Stimulated activated CD4-positive, alpha-beta T cell treated with anti-CD3 and anti-CD28 coated beads, Interleukin-1b, Interleukin-23, amount 100 ng/mL, for 24 hours (primary cell): ENCODE results near the gene NDRG2.

Experiments
- DNase-seq, 4 experiments: peaks; one replicate each; pipeline ENCODE4 v3.0.0-alpha.2; 2020; ENCODE audit warnings: low read depth in 4 of 4, low spot score in 1 of 4

The NDRG2 gene

GRCh38 chr14:21037156-21037555, 12.3 kb upstream of the NDRG2 start:
- no peak for DNase-seq

GRCh38 chr14:21036751-21037150, 11.9 kb upstream of the NDRG2 start:
- no peak for DNase-seq

GRCh38 chr14:21034707-21035106, 9.8 kb upstream of the NDRG2 start, which contains the start of gene RNASE13:
TSS of gene RNASE13 (minus strand) at chr14:21034807. CDS start at chr14:21034288, 519 bp downstream.
- DNase-seq, result no peak

GRCh38 chr14:21033133-21033698, 8.4 kb upstream of the NDRG2 start:
- DNase-seq, result no peak

GRCh38 chr14:21032326-21033132, 7.7 kb upstream of the NDRG2 start:
- DNase-seq, result no peak

- DNase-seq, result no peak
Observed at GRCh38 chr14:21030531-21030930, 5.7 kb upstream of the NDRG2 start.

GRCh38 chr14:21029917-21030316, 5.1 kb upstream of the NDRG2 start, which contains the start of gene TPPP2:
TSS of gene TPPP2 (plus strand) at chr14:21030217. CDS start at chr14:21030582, 365 bp downstream.
- no peak for DNase-seq

GRCh38 chr14:21026988-21027315, 2.1 kb upstream of the NDRG2 start:
- no peak for DNase-seq

- no peak for DNase-seq
Observed at GRCh38 chr14:21026274-21026987, 1.6 kb upstream of the NDRG2 start.

GRCh38 chr14:21025371-21026273, 761 bp upstream of the NDRG2 start:
- DNase-seq, result no peak

GRCh38 chr14:21023817-21024584, 860 bp downstream of the NDRG2 start:
- peak in 1 of 4 experiments; percentile 2 for DNase-seq

GRCh38 chr14:21023174-21023573, 1.7 kb downstream of the NDRG2 start:
- no peak for DNase-seq

- no peak for DNase-seq
Observed at GRCh38 chr14:21022686-21023085, 2.2 kb downstream of the NDRG2 start.

GRCh38 chr14:21020977-21021545, 3.8 kb downstream of the NDRG2 start:
- DNase-seq, result no peak

GRCh38 chr14:21019366-21019765, 5.5 kb downstream of the NDRG2 start:
- no peak for DNase-seq

- DNase-seq, result no peak
Observed at GRCh38 chr14:21018781-21019180, 6.1 kb downstream of the NDRG2 start.

- no peak for DNase-seq
Observed at GRCh38 chr14:21018286-21018685, 6.6 kb downstream of the NDRG2 start.

- DNase-seq, result no peak
Observed at GRCh38 chr14:21017528-21018245, 7.2 kb downstream of the NDRG2 start.
